HG03460 (cell line): Measurements from ENCODE around the gene SFXN5.

ENCODE experiments used
- ATAC-seq: cut with Tn5 transposase; IDR thresholded peaks from one replicate; pipeline ENCODE4 v1.9.1; 2021; ENCODE audit not compliant: unreplicated experiment

SFXN5 gene

GRCh38 chr2:72926811-72927465 lies 144.6 kb downstream of the SFXN5 start:
- ATAC-seq, result no peak

GRCh38 chr2:72926368-72926767 lies 145.1 kb downstream of the SFXN5 start:
- ATAC-seq, result no peak

- no peak for ATAC-seq
Measured at GRCh38 chr2:72925328-72925943, 146.1 kb downstream of the SFXN5 start.

GRCh38 chr2:72924353-72925240 lies 146.9 kb downstream of the SFXN5 start:
- ATAC-seq, result peak; percentile 47

- no peak for ATAC-seq
Measured at GRCh38 chr2:72923833-72924352, 147.6 kb downstream of the SFXN5 start.

- no peak for ATAC-seq
Measured at GRCh38 chr2:72921853-72922252, 149.7 kb downstream of the SFXN5 start.

GRCh38 chr2:72921088-72921851 lies 150.2 kb downstream of the SFXN5 start:
- ATAC-seq, result no peak

- no peak for ATAC-seq
Measured at GRCh38 chr2:72920318-72921087, 151.0 kb downstream of the SFXN5 start.

GRCh38 chr2:72919414-72920317 lies 151.8 kb downstream of the SFXN5 start:
- ATAC-seq, result no peak

- no peak for ATAC-seq
Measured at GRCh38 chr2:72917877-72918553, 153.5 kb downstream of the SFXN5 start.

GRCh38 chr2:72917138-72917876 lies 154.2 kb downstream of the SFXN5 start, which contains the start of gene EMX1:
Gene EMX1, plus strand, starts transcription at chr2:72917519. Its CDS starts 334 bp downstream, at chr2:72917853.
- peak; percentile 49 for ATAC-seq

GRCh38 chr2:72916743-72917137 lies 154.8 kb downstream of the SFXN5 start:
- peak; percentile 0 for ATAC-seq

- ATAC-seq, result peak; percentile 52
Measured at GRCh38 chr2:72915907-72916742, 155.4 kb downstream of the SFXN5 start.

GRCh38 chr2:72915320-72915906 lies 156.1 kb downstream of the SFXN5 start:
- ATAC-seq, result no peak

GRCh38 chr2:72914589-72915319 lies 156.8 kb downstream of the SFXN5 start:
- no peak for ATAC-seq

GRCh38 chr2:72914206-72914559 lies 157.3 kb downstream of the SFXN5 start:
- ATAC-seq, result no peak
